ENCODE data around the gene LPIN3.
A peak's percentile ranks its signal among the peaks of the same experiment; 100 is the strongest.

Gene LPIN3

GRCh38 chr20:41320976-41321375 lies 19.6 kb upstream of the LPIN3 start:
- H3F3A ChIP-seq (ENCODE audit: low read depth), result no peaks in the 10 kb centered on the region
- H3K27me3 ChIP-seq (ENCODE audit: insufficient read depth, low read length, poor library complexity, severe bottlenecking), result no peaks in the 10 kb centered on the region
- H3K9ac ChIP-seq (ENCODE audit: low read depth, low read length, poor library complexity, severe bottlenecking), result no peak overlapping the region
- peak overlapping the region; percentile 25 for H3K4me2 ChIP-seq (ENCODE audit: low read depth, low read length, poor library complexity, severe bottlenecking)
- H3K4me3 ChIP-seq (ENCODE audit: low read length, poor library complexity, severe bottlenecking), result peak overlapping the region; percentile 7
- H3K9me3 ChIP-seq (ENCODE audit: insufficient read depth, low read depth, low read length), result no peaks in the 10 kb centered on the region
- peaks cover 12% of the 10 kb centered on the region for H3K79me2 ChIP-seq (ENCODE audit: insufficient read depth, low read length)
- no peaks in the 10 kb centered on the region for H3K36me3 ChIP-seq (ENCODE audit: insufficient read depth, low read length)
- peak overlapping the region; percentile 93 for H2AFZ ChIP-seq (ENCODE audit: low read length)
- H4K20me1 ChIP-seq (ENCODE audit: insufficient read depth, low read length, poor library complexity, severe bottlenecking), result peaks cover 9% of the 10 kb centered on the region
- H3K4me1 ChIP-seq (ENCODE audit: insufficient read depth, low read length, poor library complexity, severe bottlenecking), result peaks cover 24% of the 10 kb centered on the region
- no peaks in the 10 kb centered on the region for H3K9me2 ChIP-seq (replicated peaks; ENCODE audit: low read depth, low read length)
- TF ChIP-seq CTCF (conservative IDR thresholded peaks at IDR 0.05; ENCODE audit: low read length) (no peak), EZH2phosphoT487 (IDR thresholded peaks at IDR 0.05; ENCODE audit: borderline replicate concordance) (no peak)

- peaks cover 3% of the 10 kb centered on the region; the same call in 1 of the 2 replicates for H3F3A ChIP-seq (ENCODE audit: low read depth)
- no peak overlapping the region for H3K9ac ChIP-seq (ENCODE audit: low read depth, low read length, poor library complexity, severe bottlenecking)
- peak overlapping the region; percentile 77 for H2AFZ ChIP-seq (ENCODE audit: low read length)
- no peaks in the 10 kb centered on the region for H3K36me3 ChIP-seq (ENCODE audit: insufficient read depth, low read length)
- no peak overlapping the region for H3K4me2 ChIP-seq (ENCODE audit: low read depth, low read length, poor library complexity, severe bottlenecking)
- TF ChIP-seq CTCF (conservative IDR thresholded peaks at IDR 0.05; ENCODE audit: low read length) (no peak), EZH2phosphoT487 (IDR thresholded peaks at IDR 0.05; ENCODE audit: borderline replicate concordance) (no peak)
- H3K4me3 ChIP-seq (ENCODE audit: low read length, poor library complexity, severe bottlenecking), result no peak overlapping the region
- H3K4me1 ChIP-seq (ENCODE audit: insufficient read depth, low read length, poor library complexity, severe bottlenecking), result peaks cover 21% of the 10 kb centered on the region
- no peaks in the 10 kb centered on the region for H3K79me2 ChIP-seq (ENCODE audit: insufficient read depth, low read length)
- no peaks in the 10 kb centered on the region for H3K9me3 ChIP-seq (ENCODE audit: insufficient read depth, low read depth, low read length)
- no peaks in the 10 kb centered on the region for H3K27me3 ChIP-seq (ENCODE audit: insufficient read depth, low read length, poor library complexity, severe bottlenecking)
- no peaks in the 10 kb centered on the region for H4K20me1 ChIP-seq (ENCODE audit: insufficient read depth, low read length, poor library complexity, severe bottlenecking)
- no peaks in the 10 kb centered on the region for H3K9me2 ChIP-seq (replicated peaks; ENCODE audit: low read depth, low read length)
Measured at GRCh38 chr20:41327178-41327577, 13.4 kb upstream of the LPIN3 start.

GRCh38 chr20:41329435-41330342 lies 10.9 kb upstream of the LPIN3 start:
- peak overlapping the region; percentile 77 for H3K4me2 ChIP-seq (ENCODE audit: low read depth, low read length, poor library complexity, severe bottlenecking)
- peak overlapping the region; percentile 63 for H3K4me3 ChIP-seq (ENCODE audit: low read length, poor library complexity, severe bottlenecking)
- H3K9ac ChIP-seq (ENCODE audit: low read depth, low read length, poor library complexity, severe bottlenecking), result peak overlapping the region; percentile 58
- H3K4me1 ChIP-seq (ENCODE audit: insufficient read depth, low read length, poor library complexity, severe bottlenecking), result peaks cover 21% of the 10 kb centered on the region
- H3K36me3 ChIP-seq (ENCODE audit: insufficient read depth, low read length), result no peaks in the 10 kb centered on the region
- H3K27me3 ChIP-seq (ENCODE audit: insufficient read depth, low read length, poor library complexity, severe bottlenecking), result no peaks in the 10 kb centered on the region
- H2AFZ ChIP-seq (ENCODE audit: low read length), result peak overlapping the region; percentile 85
- peaks cover 3% of the 10 kb centered on the region; the same call in 1 of the 2 replicates for H3F3A ChIP-seq (ENCODE audit: low read depth)
- no peak for TF ChIP-seq EZH2phosphoT487 (IDR thresholded peaks at IDR 0.05; ENCODE audit: borderline replicate concordance)
- TF ChIP-seq CTCF (conservative IDR thresholded peaks at IDR 0.05; ENCODE audit: low read length), result no peak
- H4K20me1 ChIP-seq (ENCODE audit: insufficient read depth, low read length, poor library complexity, severe bottlenecking), result no peaks in the 10 kb centered on the region
- no peaks in the 10 kb centered on the region for H3K79me2 ChIP-seq (ENCODE audit: insufficient read depth, low read length)
- H3K9me3 ChIP-seq (ENCODE audit: insufficient read depth, low read depth, low read length), result no peaks in the 10 kb centered on the region
- H3K9me2 ChIP-seq (replicated peaks; ENCODE audit: low read depth, low read length), result no peaks in the 10 kb centered on the region
